Nephron (organoid): Measurements from ENCODE around the gene HSD17B4.
"Not testable (repeated sequence)": the region's sequence is repeated elsewhere in the genome, so short reads cannot be mapped to it uniquely, and the experiment has no call there.

Source experiments
- H3K27ac Mint-ChIP-seq, 3 experiments: 2 replicates each; pipeline ENCODE4 v1.8.0; 2020; ENCODE audit warnings: mixed read lengths in 3 of 3, mild to moderate bottlenecking in 2 of 3, moderate library complexity in 1 of 3
- H3K27me3 Mint-ChIP-seq: 2 replicates; pipeline ENCODE4 v1.8.0; 2021; ENCODE audit warnings: low read depth, mild to moderate bottlenecking, moderate library complexity, mixed read lengths
- H3K36me3 Mint-ChIP-seq: 2 replicates; pipeline ENCODE4 v1.8.0; 2020; ENCODE audit warnings: low read depth, mixed read lengths
- H3K4me1 Mint-ChIP-seq: 2 replicates; pipeline ENCODE4 v1.8.0; 2020; ENCODE audit warnings: mixed read lengths
- H3K4me3 Mint-ChIP-seq, 3 experiments: 2 replicates each; pipeline ENCODE4 v1.8.0; 2020; ENCODE audit warnings: mild to moderate bottlenecking in 3 of 3, mixed read lengths in 3 of 3, moderate library complexity in 2 of 3
- H3K9me3 Mint-ChIP-seq: 2 replicates; pipeline ENCODE4 v1.8.0; 2020; ENCODE audit warnings: mixed read lengths
- CTCF ChIP-seq, 3 experiments: fragments of 200-600 bp; sonication (generic); IDR thresholded peaks; one replicate each; pipeline ENCODE4 v1.5.0; 2021; ENCODE audit warnings: antibody characterized with exemption in 3 of 3; ENCODE audit not compliant: unreplicated experiment in 3 of 3

The HSD17B4 gene

GRCh38 chr5:119435436-119436132, 16.7 kb upstream of the HSD17B4 start:
- no peaks in the 10 kb centered on the region for H3K4me1 Mint-ChIP-seq
- peak; percentile 33 to 49 (median 34) for TF ChIP-seq CTCF (IDR thresholded peaks at IDR 0.05; ENCODE audit: unreplicated experiment in 3 of 3)
- H3K9me3 Mint-ChIP-seq: peaks cover 30% of the 10 kb centered on the region
- H3K27me3 Mint-ChIP-seq: no peaks in the 10 kb centered on the region
- no peaks in the 10 kb centered on the region for H3K36me3 Mint-ChIP-seq
- H3K4me3 Mint-ChIP-seq: no peak overlapping the region
- no peak overlapping the region for H3K27ac Mint-ChIP-seq

DNA sequence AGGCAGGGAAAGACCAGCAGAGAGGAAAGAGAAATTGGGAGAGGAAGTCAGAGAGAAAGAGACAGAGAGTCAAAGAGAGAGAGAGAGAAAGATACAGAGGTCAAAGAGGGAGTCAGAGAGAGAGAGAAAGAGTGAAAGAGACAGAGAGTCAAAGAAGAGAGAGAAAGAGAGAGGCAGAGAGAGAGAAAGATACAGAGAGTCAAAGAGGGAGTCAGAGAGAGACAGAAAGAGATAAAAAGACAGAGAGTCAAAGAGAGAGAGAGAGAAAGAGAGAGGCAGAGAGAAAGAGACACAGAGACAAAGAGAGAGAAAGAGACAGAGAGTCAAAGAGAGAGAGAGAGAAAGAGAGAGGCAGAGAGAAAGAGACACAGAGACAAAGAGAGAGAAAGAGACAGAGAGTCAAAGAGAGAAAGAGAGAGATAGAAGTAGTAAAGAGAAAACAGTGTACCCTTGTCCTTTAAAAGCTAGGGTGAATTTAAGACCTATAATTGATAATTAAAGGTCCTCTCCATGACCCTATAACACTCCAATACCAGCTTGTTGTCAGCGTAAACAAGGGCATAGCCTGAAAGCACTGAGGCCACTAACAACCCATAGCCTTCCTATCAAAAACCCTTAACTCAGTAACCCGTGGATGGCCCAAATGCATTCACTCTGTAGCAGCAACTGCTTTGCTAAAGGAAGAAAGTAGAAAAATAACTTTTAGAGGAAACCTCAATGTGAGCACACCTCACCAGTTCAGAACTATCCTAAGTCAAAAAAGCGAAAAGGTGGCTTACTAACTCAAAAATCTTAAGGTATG, 14.3 kb upstream of the HSD17B4 start:
- not testable (repeated sequence) for H3K4me1 Mint-ChIP-seq, H3K4me3 Mint-ChIP-seq, H3K36me3 Mint-ChIP-seq, H3K27ac Mint-ChIP-seq, H3K27me3 Mint-ChIP-seq
- H3K9me3 Mint-ChIP-seq: peaks cover 26% of the 10 kb centered on the region

DNA sequence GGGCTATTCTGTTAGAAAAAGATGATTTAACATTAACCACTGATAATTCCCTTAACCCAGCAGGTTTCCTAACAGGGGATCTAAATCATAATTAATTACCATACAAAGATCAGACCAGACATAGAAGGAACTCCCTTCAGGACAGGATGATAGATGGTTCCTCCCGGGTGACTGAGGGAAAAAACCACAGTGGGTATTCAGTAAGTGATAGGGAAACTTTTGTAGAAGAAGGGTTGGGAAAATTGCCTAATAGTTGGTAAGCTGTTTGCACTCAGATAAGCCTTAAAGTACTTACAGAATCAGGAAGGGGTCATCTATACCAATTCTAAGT, 13.7 kb upstream of the HSD17B4 start:
- not testable (repeated sequence) for H3K27me3 Mint-ChIP-seq, H3K27ac Mint-ChIP-seq, H3K4me3 Mint-ChIP-seq, H3K4me1 Mint-ChIP-seq, H3K36me3 Mint-ChIP-seq
- peaks cover 31% of the 10 kb centered on the region for H3K9me3 Mint-ChIP-seq

- no peak overlapping the region for H3K4me3 Mint-ChIP-seq
- H3K27ac Mint-ChIP-seq: no peak overlapping the region
- H3K27me3 Mint-ChIP-seq: no peaks in the 10 kb centered on the region
- no peak for TF ChIP-seq CTCF (IDR thresholded peaks at IDR 0.05; ENCODE audit: unreplicated experiment in 3 of 3)
- H3K36me3 Mint-ChIP-seq: no peaks in the 10 kb centered on the region
- H3K9me3 Mint-ChIP-seq: peaks cover 33% of the 10 kb centered on the region
- no peaks in the 10 kb centered on the region for H3K4me1 Mint-ChIP-seq
Measured at GRCh38 chr5:119439140-119439631, 13.1 kb upstream of the HSD17B4 start.

GRCh38 chr5:119439632-119440031, 12.7 kb upstream of the HSD17B4 start:
- H3K4me1 Mint-ChIP-seq, H3K27ac Mint-ChIP-seq, H3K4me3 Mint-ChIP-seq, H3K27me3 Mint-ChIP-seq, H3K36me3 Mint-ChIP-seq: not testable (repeated sequence)
- H3K9me3 Mint-ChIP-seq: peaks cover 36% of the 10 kb centered on the region

- H3K4me1 Mint-ChIP-seq, H3K27ac Mint-ChIP-seq, H3K4me3 Mint-ChIP-seq, H3K27me3 Mint-ChIP-seq, H3K36me3 Mint-ChIP-seq: not testable (repeated sequence)
- H3K9me3 Mint-ChIP-seq: peaks cover 27% of the 10 kb centered on the region
Measured at GRCh38 chr5:119444643-119445042, 7.7 kb upstream of the HSD17B4 start.

GRCh38 chr5:119445544-119445943, 6.8 kb upstream of the HSD17B4 start:
- Mint-ChIP-seq H3K4me3 (no peak overlapping the region), H3K27me3 (no peaks in the 10 kb centered on the region), H3K27ac (no peak overlapping the region)

More at GRCh38 chr5:119445544-119445943, 6.8 kb upstream of the HSD17B4 start:
- H3K36me3 Mint-ChIP-seq: no peaks in the 10 kb centered on the region
- no peak for TF ChIP-seq CTCF (IDR thresholded peaks at IDR 0.05; ENCODE audit: unreplicated experiment in 3 of 3)
- no peaks in the 10 kb centered on the region for H3K4me1 Mint-ChIP-seq
- peaks cover 26% of the 10 kb centered on the region for H3K9me3 Mint-ChIP-seq
